Dermis microvascular lymphatic vessel endothelial cell (primary cell): ENCODE data around the gene ARHGAP18. TPM values are rescaled to one million over a fixed set of nuclear protein-coding genes. Genes with fewer than 3 reads are reported as not detected.
A peak's percentile ranks its signal among the peaks of the same experiment; 100 is the strongest.

Experiments used
- DNase-seq, 2 donors: peaks; one replicate each; pipeline versions ENCODE4 v3.0.0 to v3.0.0-alpha.2; 2010; ENCODE audit warnings: low read depth in 2 of 2
- total RNA-seq: library from RNA; depleted of rRNA; stranded (reverse); fragments of >200 nt; gene quantifications from 2 replicates; pipeline ENCODE4 v1.2.1, GENCODE V29; 2014

The ARHGAP18 gene
- total RNA-seq, 1 donor from 2014 or later = 67.1 TPM

DNA sequence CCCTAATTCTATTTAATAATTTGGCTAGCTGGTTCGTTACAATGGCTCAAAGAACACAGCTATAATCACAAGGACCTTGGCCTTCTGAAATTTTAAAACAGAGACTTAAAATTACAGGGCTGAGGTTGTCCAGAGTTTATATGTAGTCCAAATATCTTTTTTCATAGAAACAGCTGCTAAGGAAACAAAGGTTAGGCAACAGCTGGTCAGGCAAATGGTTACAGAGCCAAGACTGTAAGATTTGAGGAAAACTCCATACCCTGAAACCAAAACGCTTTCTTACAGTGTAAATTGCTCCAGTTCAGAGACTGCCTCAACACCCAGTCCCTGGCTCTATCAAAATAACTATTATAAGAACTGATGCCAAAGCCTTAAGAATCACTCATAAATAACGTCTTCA, 9.7 kb upstream of the ARHGAP18 start:
- DNase-seq = no peak

DNA sequence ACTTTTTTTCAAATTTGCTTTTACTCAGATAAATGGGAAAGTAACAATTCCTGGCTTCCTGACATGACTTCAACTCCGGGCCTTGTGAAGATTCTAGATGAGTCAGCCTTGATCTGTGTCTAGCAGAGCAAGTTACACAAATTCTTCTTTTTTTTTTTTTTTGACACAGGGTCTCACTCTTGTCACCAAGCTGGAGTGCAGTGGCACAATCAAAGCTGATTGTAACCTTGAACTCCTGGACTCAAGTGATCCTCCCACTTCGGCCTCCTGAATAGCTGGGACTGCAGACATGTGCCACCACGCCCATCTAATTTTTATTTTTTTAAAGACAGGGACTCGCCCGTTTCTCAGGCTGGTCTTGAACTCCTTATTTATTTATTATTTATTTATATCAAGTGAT, 7.3 kb upstream of the ARHGAP18 start:
- DNase-seq = peak in 1 of 2 donors; percentile 54

DNA sequence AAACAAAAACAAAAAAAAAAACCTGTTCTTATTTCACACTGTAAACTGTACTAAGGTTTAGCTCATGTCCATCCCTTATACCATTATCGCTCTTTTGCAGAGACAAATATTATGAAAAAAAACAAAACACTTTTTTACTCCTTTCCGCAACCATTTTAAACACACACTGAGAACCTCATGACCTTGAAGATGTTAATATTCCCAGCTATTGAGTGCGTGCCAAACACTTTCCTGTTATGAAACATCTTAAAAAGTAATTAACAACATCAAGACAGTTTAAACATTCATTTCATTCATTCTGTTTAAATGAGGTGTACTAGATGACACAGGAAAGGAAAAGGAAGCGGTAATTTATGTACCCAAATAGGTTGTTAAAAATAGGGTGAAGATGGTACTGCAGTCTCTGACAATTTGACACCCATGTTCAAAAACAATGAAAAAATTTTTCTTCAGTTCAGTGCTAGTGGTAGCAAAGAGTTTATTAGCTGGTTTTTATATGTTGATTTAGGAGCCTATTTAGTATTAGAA, 3.9 kb upstream of the ARHGAP18 start:
- peak in 1 of 2 donors; percentile 78 for DNase-seq

DNA sequence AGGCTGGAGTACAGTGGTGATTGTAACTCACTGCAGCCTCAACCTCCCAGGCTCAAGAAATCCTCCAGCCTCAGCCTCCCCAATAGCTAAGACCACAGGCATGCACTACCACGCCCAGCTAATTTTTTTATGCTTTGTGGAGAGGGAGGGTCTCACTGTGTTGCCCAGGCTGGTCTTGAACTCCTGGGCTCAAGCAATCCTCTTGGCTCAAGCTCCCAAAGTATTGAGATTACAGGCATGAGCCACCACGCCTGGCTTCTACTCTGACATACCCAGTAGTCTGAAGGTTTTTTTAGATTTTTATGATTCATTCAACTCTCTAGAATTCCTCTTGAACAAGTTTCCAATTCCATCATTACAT, 1.3 kb upstream of the ARHGAP18 start:
- no peak for DNase-seq

DNA sequence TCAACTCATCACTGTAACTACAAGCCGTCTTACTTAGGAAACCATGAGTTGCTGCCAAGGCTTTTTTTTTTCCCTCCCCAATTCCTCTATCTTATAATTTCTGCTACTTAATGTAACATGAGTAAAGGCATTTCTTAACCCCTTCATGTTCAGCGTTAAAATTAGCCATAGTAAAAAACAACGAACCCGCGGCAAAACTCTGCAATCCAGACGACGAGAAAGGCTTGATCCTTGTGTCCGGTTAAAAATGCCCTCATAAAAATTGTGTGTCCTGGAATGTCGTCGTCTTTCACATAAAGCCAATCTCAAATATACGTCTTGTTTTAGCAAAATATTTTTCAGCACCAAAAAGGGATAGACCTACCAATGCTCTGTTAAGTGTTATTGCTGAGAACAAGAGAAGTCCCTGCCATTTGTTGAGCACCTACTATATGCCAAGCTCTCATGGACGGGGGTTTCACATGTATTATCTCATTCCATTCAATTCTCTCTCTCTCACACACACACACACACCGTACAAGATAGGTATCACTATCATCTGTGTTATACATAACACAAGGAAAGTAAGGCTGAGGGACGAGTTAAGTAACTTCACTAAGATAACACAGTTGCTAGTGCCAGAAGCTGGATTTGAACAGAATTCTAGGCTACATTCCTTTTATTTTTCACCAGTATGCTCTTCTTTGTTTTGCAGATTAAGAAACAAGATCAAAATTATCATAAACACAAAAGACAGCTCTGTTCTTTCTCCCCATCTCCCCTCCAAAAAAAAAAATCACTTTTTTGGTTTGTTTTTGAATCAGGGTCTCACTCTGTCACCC, 683 bp upstream of the ARHGAP18 start:
- no peak for DNase-seq

DNA sequence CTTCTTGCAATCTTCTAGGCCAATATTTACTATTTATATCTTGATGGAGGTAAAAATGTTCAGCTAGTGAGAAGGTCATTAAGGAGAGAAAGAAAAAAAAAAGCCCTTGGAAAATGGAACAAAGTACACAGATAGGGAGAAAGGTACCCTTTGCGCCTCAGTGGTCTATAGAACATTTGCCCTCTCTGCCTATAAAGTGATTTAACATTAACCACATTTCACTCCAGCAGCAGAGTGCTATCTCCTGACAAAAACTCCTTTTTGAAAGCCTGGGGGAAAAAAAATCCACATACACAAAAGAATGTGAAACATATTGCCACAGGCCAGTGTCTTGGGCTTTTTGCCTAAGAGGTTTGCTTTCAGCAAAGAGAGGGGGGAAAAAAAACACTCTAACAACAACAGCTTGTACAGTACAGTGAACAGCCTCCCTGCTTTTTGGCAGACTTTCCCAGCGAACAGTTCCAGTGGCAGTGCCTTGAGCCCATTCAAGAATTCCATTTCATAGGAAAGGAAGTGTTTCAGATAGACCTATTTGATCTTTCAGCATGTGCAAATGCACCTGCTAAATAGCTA, 695 bp downstream of the ARHGAP18 start:
- peak in 1 of 2 donors; percentile 50 for DNase-seq

DNA sequence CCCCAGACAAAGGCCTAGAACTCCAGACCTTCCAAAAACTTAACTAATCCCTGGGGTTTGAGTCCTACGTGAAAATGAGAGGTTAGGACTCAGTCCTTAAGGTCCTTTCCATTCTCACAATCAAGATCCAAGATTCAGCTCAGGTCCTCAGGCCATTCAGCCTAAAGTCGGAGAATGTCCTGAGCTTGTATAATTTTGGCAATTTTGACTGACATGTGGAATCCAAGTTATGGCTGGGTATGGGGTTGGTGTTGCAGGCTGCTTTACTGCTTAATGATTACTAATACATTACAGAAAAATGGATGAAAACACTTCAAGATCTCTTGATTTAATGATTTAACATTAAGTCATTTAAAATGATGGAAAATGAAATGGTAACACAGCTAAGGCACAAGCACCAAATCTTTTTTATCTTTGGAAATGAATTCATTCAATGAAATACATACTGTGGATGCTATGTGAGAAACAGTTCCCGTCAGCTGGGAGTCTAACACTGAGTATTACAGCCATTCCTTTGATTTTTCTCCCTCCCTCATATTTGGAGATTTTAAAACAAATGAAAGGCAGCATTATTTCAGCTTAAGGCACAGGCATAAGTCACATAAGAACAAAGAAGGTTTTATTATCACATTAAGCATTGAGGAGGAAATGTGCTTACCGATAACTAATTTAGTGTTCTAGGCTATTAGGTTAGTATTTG, 1.3 kb downstream of the ARHGAP18 start:
- DNase-seq = no peak

DNA sequence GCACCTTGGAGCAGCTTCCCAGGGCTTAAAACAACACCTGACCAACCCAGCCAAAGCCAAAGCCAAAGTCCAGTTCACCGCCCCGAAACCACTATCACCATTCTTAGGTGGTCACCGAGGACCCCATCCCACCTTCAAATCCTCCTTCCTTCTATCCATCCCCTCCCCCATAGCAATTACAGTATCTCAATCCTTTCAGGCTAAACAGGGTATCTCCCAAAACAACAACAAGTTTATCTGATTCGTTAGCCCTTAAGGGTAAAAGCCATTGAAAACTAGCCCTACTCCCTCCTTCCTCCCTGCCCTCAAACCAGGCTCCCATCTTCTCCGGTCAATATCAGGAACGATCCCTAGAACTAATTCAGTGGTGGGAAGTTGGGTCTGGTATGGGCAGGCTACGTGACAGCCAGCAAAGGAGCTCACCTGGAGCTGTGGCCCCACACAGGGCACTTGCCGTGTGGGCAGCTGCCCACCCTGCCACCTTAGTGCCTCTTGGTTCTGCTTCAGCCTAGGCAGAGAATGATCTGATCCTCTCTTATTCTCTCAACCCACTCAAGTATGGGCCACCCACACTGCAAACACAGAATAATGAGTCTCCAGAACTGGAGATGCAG, 2.0 kb downstream of the ARHGAP18 start:
- no peak for DNase-seq

DNA sequence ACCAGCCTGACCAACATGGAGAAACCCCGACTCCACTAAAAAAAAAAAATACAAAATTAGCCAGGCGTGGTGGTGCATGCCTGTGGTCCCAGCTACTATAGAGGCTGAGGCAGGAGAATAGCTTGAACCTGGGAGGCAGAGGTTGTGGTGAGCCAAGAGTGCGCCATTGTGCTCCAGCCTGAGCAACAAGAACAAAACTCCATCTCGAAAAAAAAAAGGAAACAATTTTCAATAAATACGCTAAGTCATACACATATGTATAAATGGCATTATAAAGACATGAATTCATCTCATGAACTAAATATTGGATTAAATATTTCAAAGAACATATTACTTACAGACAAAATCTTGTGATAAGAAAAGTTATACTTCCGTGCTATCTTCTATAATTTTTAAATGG, 2.9 kb downstream of the ARHGAP18 start:
- DNase-seq = no peak

DNA sequence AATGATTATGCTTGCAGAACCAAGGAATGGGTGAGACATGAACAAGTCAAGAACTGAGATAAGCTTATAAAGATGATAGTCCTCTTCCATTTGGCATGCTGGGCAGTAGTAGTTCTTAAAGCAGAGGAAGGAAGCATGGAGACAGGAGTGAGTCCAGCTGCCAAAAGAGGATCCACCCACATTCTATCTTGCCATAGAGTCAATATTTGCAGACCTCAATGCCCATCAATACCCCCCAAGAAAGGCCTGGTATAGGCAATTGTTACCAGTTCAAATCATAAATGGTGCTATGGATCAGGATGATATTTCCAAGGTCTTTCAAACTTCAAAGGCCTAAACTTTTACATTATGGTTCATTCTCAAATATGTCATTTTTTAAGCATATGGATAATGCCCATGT, 4.8 kb downstream of the ARHGAP18 start:
- no peak for DNase-seq

DNA sequence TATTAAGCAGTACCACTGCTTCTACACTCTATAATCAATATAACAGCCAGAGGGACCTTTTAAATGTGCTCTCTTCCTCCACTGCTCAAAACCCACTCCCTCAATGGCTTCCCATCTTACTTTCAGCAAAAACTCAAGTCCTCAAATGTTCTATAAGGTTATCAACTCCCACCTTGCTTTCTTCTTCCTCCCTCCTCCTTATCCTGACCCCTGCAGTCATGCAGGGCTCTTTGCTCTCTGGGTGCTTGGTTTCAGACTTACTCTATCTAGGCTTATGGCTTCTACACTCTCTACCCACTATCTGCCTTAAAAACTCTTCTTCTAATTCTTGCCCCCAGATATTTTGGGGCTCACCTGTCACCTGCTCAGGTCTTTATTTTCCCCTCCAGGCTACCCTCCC, 5.3 kb downstream of the ARHGAP18 start:
- DNase-seq = no peak

DNA sequence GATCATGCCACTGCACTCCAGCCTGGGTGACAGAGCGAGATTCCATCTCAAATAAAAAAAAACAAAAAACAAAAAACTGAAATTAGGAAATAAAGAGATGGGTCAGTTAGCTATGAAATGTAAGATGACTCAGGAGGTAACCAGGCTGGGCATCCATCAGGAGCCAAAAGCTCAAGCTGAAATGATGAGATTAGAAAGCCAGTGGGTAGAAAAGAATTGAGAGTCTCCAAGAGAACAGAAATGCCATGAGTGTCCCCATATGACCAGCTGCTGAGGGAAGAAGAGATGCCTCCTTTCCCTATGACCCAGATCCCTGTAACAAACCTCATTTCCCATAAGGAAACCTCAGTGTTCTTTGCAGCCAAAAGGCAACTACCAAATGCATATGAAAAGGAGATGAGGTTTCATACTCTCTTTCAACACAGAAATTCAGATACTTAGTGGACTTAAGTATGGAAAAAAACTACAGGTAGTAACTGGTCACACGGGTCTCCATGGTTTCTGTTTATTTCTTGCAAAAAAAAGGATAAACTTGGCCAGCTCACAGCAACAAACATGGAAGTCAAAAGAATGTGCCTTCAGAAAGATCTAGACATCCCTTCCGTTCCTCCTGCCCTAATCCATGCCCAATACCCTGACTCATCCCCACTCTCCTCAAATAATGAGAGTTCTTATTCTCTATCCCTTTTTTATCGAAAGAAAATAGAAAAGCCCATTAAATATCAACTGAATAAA, 8.1 kb downstream of the ARHGAP18 start:
- DNase-seq = peak in 1 of 2 donors; percentile 40

DNA sequence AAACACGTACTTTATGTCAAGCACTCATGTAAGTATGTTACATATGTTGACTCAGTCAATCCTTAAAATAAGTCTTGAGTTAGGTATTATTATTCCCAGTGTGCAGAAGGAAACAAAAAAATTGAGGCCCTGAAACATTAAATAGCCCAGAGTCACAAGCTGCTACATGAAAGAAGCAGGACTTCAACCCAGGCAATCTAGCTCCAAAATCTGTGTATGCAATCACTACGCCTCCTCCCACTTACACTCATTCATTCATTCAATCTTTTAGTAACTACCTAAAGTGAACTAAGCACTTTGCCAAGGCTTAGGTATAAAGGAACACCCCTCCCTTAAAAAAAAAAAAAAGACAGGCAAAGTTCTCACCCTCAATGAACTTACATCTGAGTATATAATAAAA, 9.3 kb downstream of the ARHGAP18 start:
- DNase-seq = no peak

DNA sequence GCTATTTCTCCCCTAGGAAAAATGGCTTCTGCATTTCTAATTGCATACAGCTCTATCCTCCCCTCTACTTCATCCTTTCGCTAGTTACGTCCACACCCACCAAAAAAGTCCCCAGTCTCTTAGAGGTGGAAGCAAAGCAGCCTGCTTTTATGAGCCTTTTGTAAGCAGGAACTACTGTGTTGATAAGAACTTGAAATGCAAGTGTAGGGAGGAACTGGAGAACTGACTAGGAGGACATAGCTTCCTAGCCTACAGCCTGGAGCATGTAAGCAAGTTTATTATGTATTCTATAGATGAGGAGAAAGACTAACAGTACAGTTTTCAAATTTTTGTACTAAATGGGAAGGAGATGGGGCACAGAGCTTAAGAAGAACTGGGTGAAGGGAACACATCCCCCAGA, 10.3 kb downstream of the ARHGAP18 start:
- DNase-seq = no peak

DNA sequence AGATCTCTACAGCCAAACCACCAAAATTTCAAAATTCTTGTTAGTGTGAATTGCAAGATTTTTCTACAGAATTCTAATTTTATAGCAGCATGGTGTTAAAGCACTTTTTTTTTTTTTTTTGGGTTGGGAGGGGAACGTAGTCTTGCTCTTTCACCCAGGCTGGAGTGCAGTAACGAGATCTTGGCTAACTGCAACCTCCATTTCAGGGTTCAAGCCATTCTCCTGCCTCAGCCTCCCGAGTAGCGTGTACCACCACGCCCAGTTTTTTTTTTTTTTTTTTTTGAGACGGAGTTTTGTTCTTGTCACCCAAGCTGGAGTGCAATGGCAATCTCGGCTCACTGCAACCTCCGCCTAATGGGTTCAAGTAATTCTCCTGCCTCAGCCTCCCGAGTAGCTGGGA, 11.5 kb downstream of the ARHGAP18 start:
- DNase-seq = no peak

DNA sequence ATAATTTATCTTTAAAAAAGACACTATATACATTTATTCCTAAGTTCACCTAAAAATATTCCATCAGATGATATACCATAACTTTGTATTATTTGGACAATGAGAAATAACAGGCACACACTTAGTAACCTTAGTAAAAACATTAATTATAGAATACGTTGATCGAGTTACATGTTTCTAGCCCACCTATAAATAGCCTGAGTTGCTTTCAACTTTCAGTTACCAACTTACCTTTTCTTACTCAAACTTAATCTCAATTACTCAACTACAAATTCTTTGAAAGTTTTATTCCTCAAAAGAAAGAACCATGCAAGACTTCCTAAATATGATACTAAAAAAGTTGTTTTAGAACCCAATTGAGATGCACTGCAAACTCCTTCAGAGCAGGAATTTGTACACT, 12.2 kb downstream of the ARHGAP18 start:
- DNase-seq = no peak

DNA sequence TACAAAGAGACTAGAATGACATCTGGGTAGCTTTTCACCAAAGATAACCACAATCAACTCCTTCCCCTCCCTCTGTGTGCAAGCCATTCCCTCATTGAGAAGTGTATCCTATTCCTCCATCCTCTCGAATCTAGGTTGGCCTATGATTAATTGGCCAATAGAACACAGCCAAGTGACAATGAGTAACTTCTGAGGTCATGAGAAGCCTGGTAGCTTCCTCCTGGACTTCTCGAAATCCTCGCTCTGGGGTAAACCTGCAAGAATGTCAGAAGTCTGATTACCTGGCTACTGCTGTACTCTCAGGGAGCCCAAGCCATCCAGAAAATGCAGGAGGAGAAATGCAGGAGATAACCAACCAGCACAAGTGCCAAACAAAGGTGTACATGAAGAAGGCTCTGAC, 13.1 kb downstream of the ARHGAP18 start:
- DNase-seq = no peak

DNA sequence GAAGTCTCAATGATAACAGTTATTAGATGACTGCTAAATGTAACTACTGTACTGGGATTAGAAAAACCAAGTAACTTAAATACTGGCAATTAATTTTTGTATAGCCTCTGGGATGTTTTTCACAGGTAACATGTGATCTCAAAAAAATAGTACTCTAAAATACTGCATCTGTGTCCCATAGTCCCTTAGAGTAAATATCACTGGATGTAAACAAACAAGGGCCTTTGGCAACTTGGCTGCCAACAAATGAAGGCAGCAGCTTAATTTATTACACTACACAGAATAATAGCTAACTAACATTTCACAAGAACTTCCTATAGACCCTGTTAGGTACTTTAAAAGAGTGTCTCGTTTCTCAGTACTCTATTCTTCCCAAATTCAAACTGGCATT, 14.0 kb downstream of the ARHGAP18 start:
- DNase-seq = no peak

DNA sequence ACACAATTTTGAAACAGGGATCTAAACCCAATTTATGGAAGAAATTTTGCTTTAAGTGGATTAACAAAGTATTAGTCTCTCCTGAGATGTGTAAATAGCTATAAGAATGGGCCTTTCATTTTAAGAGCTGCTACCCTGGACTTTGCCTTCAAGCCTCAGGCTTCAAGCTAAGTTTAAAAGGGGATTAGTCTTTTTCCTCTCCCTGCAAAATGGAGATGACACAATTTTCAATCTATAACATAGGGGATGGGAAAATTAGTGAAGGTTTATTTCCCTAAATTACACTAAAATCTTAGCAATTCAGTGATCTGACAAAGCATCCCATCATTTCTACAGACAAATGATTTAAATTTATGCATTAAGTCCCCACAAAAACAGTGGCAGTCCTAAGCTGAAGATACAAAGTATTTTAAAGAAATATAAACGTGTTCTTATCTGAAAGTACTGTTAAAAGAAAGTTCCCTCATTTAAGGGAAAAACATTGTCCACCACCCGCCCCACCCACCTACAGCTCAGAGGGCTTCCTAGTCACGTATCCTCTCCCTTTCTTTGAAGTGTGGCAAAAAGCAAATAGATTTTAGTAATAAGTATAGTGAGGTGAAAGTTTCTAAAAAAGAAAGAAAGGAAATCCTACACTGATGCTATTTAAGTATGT, 14.5 kb downstream of the ARHGAP18 start:
- no peak for DNase-seq

DNA sequence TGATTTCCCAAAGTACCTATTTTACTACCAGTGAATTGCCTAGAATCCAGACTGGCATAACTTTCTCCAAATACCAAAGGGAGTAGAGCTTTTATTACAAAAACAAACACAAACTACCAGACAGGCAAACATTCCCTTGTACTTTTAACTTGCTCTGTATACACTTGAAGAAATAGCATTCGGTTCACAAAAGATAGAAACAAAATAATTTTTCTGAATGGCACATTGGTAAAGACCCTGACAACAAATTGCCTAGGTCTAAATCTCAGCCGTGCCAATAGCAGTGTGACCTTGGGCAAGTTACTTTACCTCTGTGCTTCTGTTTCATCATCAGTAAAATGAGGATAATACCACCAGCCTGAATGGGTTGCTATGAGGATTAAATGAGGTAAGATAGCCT, 15.9 kb downstream of the ARHGAP18 start:
- DNase-seq = no peak

DNA sequence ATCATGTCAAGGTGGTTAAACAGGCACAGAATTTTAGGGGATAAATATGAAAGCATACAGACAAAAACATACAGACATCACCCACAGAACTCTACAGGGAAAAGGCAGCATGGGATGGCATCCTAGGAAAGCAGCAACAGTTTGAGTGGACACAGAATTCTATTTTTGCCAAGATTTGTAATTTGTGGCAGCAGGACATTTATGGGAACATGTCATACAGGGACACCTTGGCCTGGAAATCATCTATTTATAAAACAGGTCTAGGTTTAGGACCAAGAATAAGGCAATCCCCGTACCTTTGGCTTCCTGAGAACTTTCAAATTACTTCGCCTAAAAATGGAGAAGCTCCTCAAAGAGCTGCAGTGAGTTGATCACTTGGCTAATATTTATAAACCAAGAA, 17.5 kb downstream of the ARHGAP18 start:
- no peak for DNase-seq
